OCI-LY7 (cell line): ENCODE data around the gene TMEM178B.

Source experiments
- EZH2phosphoT487 ChIP-seq: fragments of 200-600 bp; sonication (generic); IDR thresholded peaks from 2 replicates; pipeline ENCODE4 v1.6.1; 2018; ENCODE audit warnings: low read depth, borderline replicate concordance, mild to moderate bottlenecking, mixed run types, antibody characterized with exemption, low read length, moderate library complexity, mixed read lengths
- TF ChIP-seq, protein P1 (sequence below): fragments of 200-600 bp; sonication (generic); conservative IDR thresholded peaks from 2 replicates; pipeline ENCODE4 v1.5.1; 2014; ENCODE audit warnings: mild to moderate bottlenecking, antibody characterized with exemption, low read length, moderate library complexity, mixed read lengths

DNA sequence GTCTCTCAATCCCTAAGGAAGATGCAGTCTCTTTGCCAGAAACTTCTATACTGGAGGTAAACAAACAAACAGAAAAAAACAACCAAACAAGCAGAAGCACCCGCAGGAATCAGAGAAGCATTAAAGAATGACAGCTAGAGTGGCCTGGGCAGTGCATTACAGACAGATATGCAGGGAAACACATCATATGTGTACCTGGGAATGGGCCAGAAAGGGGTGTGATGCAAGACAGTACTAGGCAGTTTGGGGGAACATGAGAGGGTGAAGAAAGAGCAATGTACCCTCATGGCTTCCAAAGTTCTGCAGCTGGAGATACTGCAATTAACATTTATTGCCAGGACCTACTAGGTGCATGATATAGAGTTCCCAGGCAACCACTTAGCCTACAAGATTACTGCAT is 177.3 kb downstream of the TMEM178B start:
- TF ChIP-seq, protein P1, sequence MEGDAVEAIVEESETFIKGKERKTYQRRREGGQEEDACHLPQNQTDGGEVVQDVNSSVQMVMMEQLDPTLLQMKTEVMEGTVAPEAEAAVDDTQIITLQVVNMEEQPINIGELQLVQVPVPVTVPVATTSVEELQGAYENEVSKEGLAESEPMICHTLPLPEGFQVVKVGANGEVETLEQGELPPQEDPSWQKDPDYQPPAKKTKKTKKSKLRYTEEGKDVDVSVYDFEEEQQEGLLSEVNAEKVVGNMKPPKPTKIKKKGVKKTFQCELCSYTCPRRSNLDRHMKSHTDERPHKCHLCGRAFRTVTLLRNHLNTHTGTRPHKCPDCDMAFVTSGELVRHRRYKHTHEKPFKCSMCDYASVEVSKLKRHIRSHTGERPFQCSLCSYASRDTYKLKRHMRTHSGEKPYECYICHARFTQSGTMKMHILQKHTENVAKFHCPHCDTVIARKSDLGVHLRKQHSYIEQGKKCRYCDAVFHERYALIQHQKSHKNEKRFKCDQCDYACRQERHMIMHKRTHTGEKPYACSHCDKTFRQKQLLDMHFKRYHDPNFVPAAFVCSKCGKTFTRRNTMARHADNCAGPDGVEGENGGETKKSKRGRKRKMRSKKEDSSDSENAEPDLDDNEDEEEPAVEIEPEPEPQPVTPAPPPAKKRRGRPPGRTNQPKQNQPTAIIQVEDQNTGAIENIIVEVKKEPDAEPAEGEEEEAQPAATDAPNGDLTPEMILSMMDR: no peak
- no peak for TF ChIP-seq EZH2phosphoT487
